H9 (cell line): Measurements from ENCODE around the gene KIAA1549. TPM values are rescaled to one million over a fixed set of nuclear protein-coding genes. Genes with fewer than 3 reads are reported as not detected.

ENCODE experiments used
- DNase-seq: peaks from one replicate; pipeline ENCODE4 v3.0.0-alpha.2; 2017
- H2AFZ ChIP-seq: one replicate; pipeline ENCODE4 v1.6.1; 2013; ENCODE audit warnings: mild to moderate bottlenecking, low read length, control low read depth, moderate library complexity
- H2AK5ac ChIP-seq: 2 replicates; pipeline ENCODE4 v1.6.1; 2013; ENCODE audit warnings: low read length, control low read depth, mixed read lengths; ENCODE audit not compliant: insufficient read length
- H2BK120ac ChIP-seq: one replicate; pipeline ENCODE4 v1.6.1; 2013; ENCODE audit warnings: low read depth, mild to moderate bottlenecking, low read length, control low read depth, inconsistent platforms; ENCODE audit not compliant: poor library complexity, severe bottlenecking
- H2BK12ac ChIP-seq: 2 replicates; pipeline ENCODE4 v1.6.1; 2013; ENCODE audit warnings: low read length, control low read depth, mixed read lengths, low read depth; ENCODE audit not compliant: insufficient read length
- H2BK15ac ChIP-seq: 2 replicates; pipeline ENCODE4 v1.6.1; 2013; ENCODE audit warnings: low read depth, low read length, control low read depth
- H2BK20ac ChIP-seq: one replicate; pipeline ENCODE4 v1.6.1; 2013; ENCODE audit warnings: low read depth, mild to moderate bottlenecking, low read length, control low read depth, inconsistent platforms; ENCODE audit not compliant: poor library complexity, severe bottlenecking
- H2BK5ac ChIP-seq: 2 replicates; pipeline ENCODE4 v1.6.1; 2013; ENCODE audit warnings: low read length, control low read depth, mixed read lengths; ENCODE audit not compliant: insufficient read length
- H3K14ac ChIP-seq: 2 replicates; pipeline ENCODE4 v1.6.1; 2013; ENCODE audit warnings: low read length, control low read depth; ENCODE audit not compliant: insufficient read depth
- H3K18ac ChIP-seq: 2 replicates; pipeline ENCODE4 v1.6.1; 2013; ENCODE audit warnings: low read depth, mild to moderate bottlenecking, mixed read lengths, low read length, control low read depth; ENCODE audit not compliant: insufficient read length
- H3K23ac ChIP-seq: 2 replicates; pipeline ENCODE4 v1.6.1; 2013; ENCODE audit warnings: low read length, control low read depth, mixed read lengths, low read depth; ENCODE audit not compliant: insufficient read length
- H3K23me2 ChIP-seq: 2 replicates; pipeline ENCODE4 v1.6.1; 2013; ENCODE audit warnings: low read depth, mild to moderate bottlenecking, mixed read lengths, low read length, control low read depth; ENCODE audit not compliant: insufficient read length, poor library complexity, severe bottlenecking
- H3K27ac ChIP-seq: 2 replicates; pipeline ENCODE4 v1.5.1; 2013; ENCODE audit warnings: low read length, control low read depth, mixed read lengths, low read depth; ENCODE audit not compliant: insufficient read length
- H3K27me3 ChIP-seq: 2 replicates; pipeline ENCODE4 v1.6.1; 2013; ENCODE audit warnings: low read length, control low read depth, inconsistent platforms; ENCODE audit not compliant: insufficient read depth
- H3K4ac ChIP-seq: 2 replicates; pipeline ENCODE4 v1.6.1; 2013; ENCODE audit warnings: low read depth, mild to moderate bottlenecking, control low read depth, inconsistent platforms, low read length, moderate library complexity
- H3K4me1 ChIP-seq: 2 replicates; pipeline ENCODE4 v1.6.1; 2013; ENCODE audit warnings: low read length, control low read depth, inconsistent platforms; ENCODE audit not compliant: insufficient read depth
- H3K4me2 ChIP-seq: 2 replicates; pipeline ENCODE4 v1.6.1; 2013; ENCODE audit warnings: low read length, control low read depth, mixed read lengths; ENCODE audit not compliant: insufficient read length, insufficient read depth
- H3K56ac ChIP-seq: 2 replicates; pipeline ENCODE4 v1.6.1; 2013; ENCODE audit warnings: low read depth, mild to moderate bottlenecking, mixed read lengths, low read length, control low read depth; ENCODE audit not compliant: insufficient read length
- H3K79me1 ChIP-seq: 2 replicates; pipeline ENCODE4 v1.6.1; 2013; ENCODE audit warnings: low read depth, mild to moderate bottlenecking, moderate library complexity, low read length, control low read depth, inconsistent platforms; ENCODE audit not compliant: insufficient read depth, poor library complexity, severe bottlenecking
- H3K79me2 ChIP-seq: 2 replicates; pipeline ENCODE4 v1.6.1; 2013; ENCODE audit warnings: low read length, control low read depth, inconsistent platforms; ENCODE audit not compliant: insufficient read depth
- H3K9ac ChIP-seq: 2 replicates; pipeline ENCODE4 v1.6.1; 2013; ENCODE audit warnings: low read length, control low read depth, mixed read lengths; ENCODE audit not compliant: insufficient read length; ENCODE audit errors: extremely low read depth
- H3K9me3 ChIP-seq: one replicate; pipeline ENCODE4 v1.6.1; 2013; ENCODE audit warnings: low read depth, low read length, inconsistent platforms; ENCODE audit not compliant: control insufficient read depth
- H3T11ph ChIP-seq: one replicate; pipeline ENCODE4 v1.6.1; 2013; ENCODE audit warnings: mild to moderate bottlenecking, low read length, control low read depth, inconsistent platforms
- H4K20me1 ChIP-seq: one replicate; pipeline ENCODE4 v1.6.1; 2013; ENCODE audit not compliant: control insufficient read depth, insufficient read length, insufficient read depth
- H4K5ac ChIP-seq: 2 replicates; pipeline ENCODE4 v1.6.1; 2013; ENCODE audit warnings: low read depth, mild to moderate bottlenecking, mixed read lengths, low read length, control low read depth; ENCODE audit not compliant: insufficient read length
- H4K8ac ChIP-seq: replicated peaks from 2 replicates; pipeline ENCODE4 v1.6.1; 2013; ENCODE audit warnings: low read length, control low read depth, mixed read lengths, low read depth; ENCODE audit not compliant: insufficient read length
- H4K91ac ChIP-seq: 2 replicates; pipeline ENCODE4 v1.6.1; 2013; ENCODE audit warnings: low read depth, mild to moderate bottlenecking, moderate library complexity, mixed read lengths, low read length, control low read depth; ENCODE audit not compliant: insufficient read length
- H3K27ac Mint-ChIP-seq, 3 experiments: 2 replicates in 2 of 3; 3 replicates in 1 of 3; pipeline ENCODE4 v1.8.0; 2020 to 2021; ENCODE audit warnings: mixed read lengths in 3 of 3, mild to moderate bottlenecking in 1 of 3, moderate library complexity in 1 of 3
- H3K27me3 Mint-ChIP-seq: 2 replicates; pipeline ENCODE4 v1.8.0; 2021; ENCODE audit warnings: low read depth, mild to moderate bottlenecking, moderate library complexity, mixed read lengths
- H3K36me3 Mint-ChIP-seq, 3 experiments: 2 replicates in 2 of 3; 3 replicates in 1 of 3; pipeline ENCODE4 v1.8.0; 2020 to 2021; ENCODE audit warnings: low read depth in 3 of 3, mixed read lengths in 3 of 3; ENCODE audit not compliant: insufficient read depth in 1 of 3
- H3K4me1 Mint-ChIP-seq, 2 experiments: 2 replicates each; pipeline ENCODE4 v1.8.0; 2020; ENCODE audit warnings: mixed read lengths in 2 of 2
- H3K4me3 Mint-ChIP-seq, 2 experiments: 2 replicates in 1 of 2; 3 replicates in 1 of 2; pipeline ENCODE4 v1.8.0; 2020 to 2021; ENCODE audit warnings: mild to moderate bottlenecking in 2 of 2, mixed read lengths in 2 of 2, moderate library complexity in 1 of 2
- H3K9me3 Mint-ChIP-seq, 2 experiments: 2 replicates in 1 of 2; 3 replicates in 1 of 2; pipeline ENCODE4 v1.8.0; 2020; ENCODE audit warnings: mild to moderate bottlenecking in 2 of 2, mixed read lengths in 2 of 2, moderate library complexity in 1 of 2
- WGBS: extraction: QIAGEN DNeasy Blood & Tissue Kit; methylation state at CpG from one replicate; pipeline ENCODE4 v1.1.7; 2013; ENCODE audit warnings: missing lambda C conversion rate, low lambda C conversion rate, mixed read lengths; ENCODE audit not compliant: insufficient read length; ENCODE audit errors: extremely low coverage; 5-methylcytosine and 5-hydroxymethylcytosine counted together
- total RNA-seq: library from RNA; stranded (reverse); gene quantifications from 2 replicates; pipeline ENCODE4 v1.2.1, GENCODE V29; 2021
- TF ChIP-seq, protein P1 (sequence below): fragments of 200-600 bp; sonication (generic); conservative IDR thresholded peaks from 3 replicates; pipeline ENCODE4 v1.8.0; 2021; ENCODE audit warnings: antibody characterized with exemption, mild to moderate bottlenecking

Gene KIAA1549
- total RNA-seq, 1 experiment from 2014 or later = 11.9 TPM

DNA sequence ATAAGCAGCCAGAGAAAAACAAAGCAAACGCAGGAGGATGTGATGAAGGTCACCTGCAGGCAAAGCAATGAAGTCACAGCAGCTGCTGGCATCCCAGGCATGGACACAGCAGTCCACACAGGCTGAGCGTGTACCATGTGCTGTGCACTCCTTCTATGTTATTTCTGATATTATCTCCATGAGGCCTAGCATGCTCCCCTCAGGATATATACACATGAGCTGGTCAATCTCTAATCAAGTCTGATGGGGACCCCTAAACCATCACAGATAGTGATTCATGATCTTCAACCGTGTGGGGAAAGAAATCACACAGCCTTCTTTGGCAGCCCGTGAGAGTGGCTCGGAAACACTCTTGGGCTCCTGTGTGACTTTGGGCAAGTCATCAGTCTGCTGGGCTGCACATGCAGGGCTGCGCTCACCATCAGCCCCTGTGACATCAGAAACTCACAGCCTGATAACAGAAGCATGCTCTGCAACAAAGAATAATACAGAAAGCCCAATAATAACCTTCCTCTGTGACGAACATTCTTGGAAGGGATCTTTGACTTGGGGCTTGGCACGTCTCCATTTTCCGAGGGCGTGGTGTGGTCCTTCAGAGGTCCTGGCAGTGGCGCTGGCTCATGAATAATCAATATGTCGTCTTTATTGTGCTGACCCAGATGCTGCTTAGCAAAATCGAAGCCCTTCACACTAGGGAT is 100.2 kb downstream of the KIAA1549 start:
- no peak overlapping the region for H3K27ac ChIP-seq
- H3K4me2 ChIP-seq = no peak overlapping the region
- H3K9me3 ChIP-seq = no peaks in the 10 kb centered on the region
- no peak overlapping the region for H4K5ac ChIP-seq
- H4K91ac ChIP-seq = no peak overlapping the region
- no peak overlapping the region for H3K23ac ChIP-seq
- no peaks in the 10 kb centered on the region for H3K27me3 Mint-ChIP-seq
- no peaks in the 10 kb centered on the region for H3K79me2 ChIP-seq
- TF ChIP-seq, protein P1, sequence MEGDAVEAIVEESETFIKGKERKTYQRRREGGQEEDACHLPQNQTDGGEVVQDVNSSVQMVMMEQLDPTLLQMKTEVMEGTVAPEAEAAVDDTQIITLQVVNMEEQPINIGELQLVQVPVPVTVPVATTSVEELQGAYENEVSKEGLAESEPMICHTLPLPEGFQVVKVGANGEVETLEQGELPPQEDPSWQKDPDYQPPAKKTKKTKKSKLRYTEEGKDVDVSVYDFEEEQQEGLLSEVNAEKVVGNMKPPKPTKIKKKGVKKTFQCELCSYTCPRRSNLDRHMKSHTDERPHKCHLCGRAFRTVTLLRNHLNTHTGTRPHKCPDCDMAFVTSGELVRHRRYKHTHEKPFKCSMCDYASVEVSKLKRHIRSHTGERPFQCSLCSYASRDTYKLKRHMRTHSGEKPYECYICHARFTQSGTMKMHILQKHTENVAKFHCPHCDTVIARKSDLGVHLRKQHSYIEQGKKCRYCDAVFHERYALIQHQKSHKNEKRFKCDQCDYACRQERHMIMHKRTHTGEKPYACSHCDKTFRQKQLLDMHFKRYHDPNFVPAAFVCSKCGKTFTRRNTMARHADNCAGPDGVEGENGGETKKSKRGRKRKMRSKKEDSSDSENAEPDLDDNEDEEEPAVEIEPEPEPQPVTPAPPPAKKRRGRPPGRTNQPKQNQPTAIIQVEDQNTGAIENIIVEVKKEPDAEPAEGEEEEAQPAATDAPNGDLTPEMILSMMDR = no peak
- H4K8ac ChIP-seq = no peak overlapping the region
- no peak overlapping the region for H2AK5ac ChIP-seq
- no peaks in the 10 kb centered on the region for H3K27me3 ChIP-seq
- H3K14ac ChIP-seq = no peak overlapping the region
- WGBS = no CpG with 5 or more reads among the region's 13 CpGs
- H3K9ac ChIP-seq = no peak overlapping the region
- H3K79me1 ChIP-seq = no peaks in the 10 kb centered on the region
- peaks cover 3% of the 10 kb centered on the region in 2 experiments; a peak in 3 of 4 replicates for H3K4me1 Mint-ChIP-seq
- no peak overlapping the region for H3T11ph ChIP-seq
- no peak overlapping the region for H2BK20ac ChIP-seq
- no peaks in the 10 kb centered on the region for H4K20me1 ChIP-seq
- no peaks in the 10 kb centered on the region for H3K23me2 ChIP-seq
- H3K4me3 Mint-ChIP-seq = no peak overlapping the region
- no peak overlapping the region for H2BK12ac ChIP-seq
- DNase-seq = no peak
- no peaks in the 10 kb centered on the region for H3K4me1 ChIP-seq
- H3K18ac ChIP-seq = no peak overlapping the region
- no peak overlapping the region for H3K56ac ChIP-seq
- no peak overlapping the region for H2AFZ ChIP-seq
- H2BK120ac ChIP-seq = no peak overlapping the region
- peaks cover 14 to 28% (median 26%) of the 10 kb centered on the region in 3 experiments; a peak in 6 of 7 replicates for H3K36me3 Mint-ChIP-seq
- no peak overlapping the region for H2BK15ac ChIP-seq
- peak overlapping the region in 2 of 3 experiments; percentile 61 to 79; a peak in 2 of 7 replicates for H3K27ac Mint-ChIP-seq
- H2BK5ac ChIP-seq = no peak overlapping the region
- no peaks in the 10 kb centered on the region for H3K9me3 Mint-ChIP-seq
- no peak overlapping the region for H3K4ac ChIP-seq
